ENCODE data around the gene PLSCR1.
"Not testable (repeated sequence)": the region's sequence is repeated elsewhere in the genome, so short reads cannot be mapped to it uniquely, and the experiment has no call there.

PLSCR1 gene

GRCh38 chr3:146550070-146550615, 5.7 kb upstream of the PLSCR1 start:
- DNase-seq (ENCODE audit: low spot score): no peak

- DNase-seq (ENCODE audit: low spot score): no peak
Measured at GRCh38 chr3:146547235-146547835, 2.9 kb upstream of the PLSCR1 start.

GRCh38 chr3:146546366-146546965, 2.1 kb upstream of the PLSCR1 start:
- no peak for DNase-seq (ENCODE audit: low spot score)

- DNase-seq (ENCODE audit: low spot score): no peak
Measured at GRCh38 chr3:146544929-146545528, 622 bp upstream of the PLSCR1 start.

GRCh38 chr3:146543461-146544001, 876 bp downstream of the PLSCR1 start:
- no peak for DNase-seq (ENCODE audit: low spot score)

GRCh38 chr3:146542978-146543377, 1.4 kb downstream of the PLSCR1 start:
- no peak for DNase-seq (ENCODE audit: low spot score)

GRCh38 chr3:146542179-146542578, 2.2 kb downstream of the PLSCR1 start:
- no peak for DNase-seq (ENCODE audit: low spot score)

- DNase-seq (ENCODE audit: low spot score): no peak
Measured at GRCh38 chr3:146540978-146541377, 3.4 kb downstream of the PLSCR1 start.

- no peak for DNase-seq (ENCODE audit: low spot score)
Measured at GRCh38 chr3:146540236-146540635, 4.2 kb downstream of the PLSCR1 start.

GRCh38 chr3:146539315-146539714, 5.1 kb downstream of the PLSCR1 start:
- no peak for DNase-seq (ENCODE audit: low spot score)

GRCh38 chr3:146537603-146538002, 6.8 kb downstream of the PLSCR1 start:
- no peak for DNase-seq (ENCODE audit: low spot score)

GRCh38 chr3:146536681-146537080, 7.7 kb downstream of the PLSCR1 start:
- no peak for DNase-seq (ENCODE audit: low spot score)

- DNase-seq (ENCODE audit: low spot score): no peak
Measured at GRCh38 chr3:146532406-146532805, 12.0 kb downstream of the PLSCR1 start.

GRCh38 chr3:146530609-146531008, 13.8 kb downstream of the PLSCR1 start:
- DNase-seq (ENCODE audit: low spot score): no peak

GRCh38 chr3:146529021-146529420, 15.4 kb downstream of the PLSCR1 start:
- no peak for DNase-seq (ENCODE audit: low spot score)

GRCh38 chr3:146524961-146525360, 19.4 kb downstream of the PLSCR1 start:
- DNase-seq (ENCODE audit: low spot score): no peak

- DNase-seq (ENCODE audit: low spot score): no peak
Measured at GRCh38 chr3:146523531-146523930, 20.9 kb downstream of the PLSCR1 start.

GRCh38 chr3:146522174-146523158, 21.9 kb downstream of the PLSCR1 start:
- not testable (repeated sequence) for DNase-seq (ENCODE audit: low spot score)

- no peak for DNase-seq (ENCODE audit: low spot score)
Measured at GRCh38 chr3:146521394-146521793, 23.0 kb downstream of the PLSCR1 start.

GRCh38 chr3:146519810-146520209, 24.6 kb downstream of the PLSCR1 start:
- DNase-seq (ENCODE audit: low spot score): no peak

- no peak for DNase-seq (ENCODE audit: low spot score)
Measured at GRCh38 chr3:146517684-146518435, 26.5 kb downstream of the PLSCR1 start.

Measured in left forelimb (tissue), 1 donor.